ENCODE measurements around the gene CEP85L. TPM values are rescaled to one million over a fixed set of nuclear protein-coding genes. Genes with fewer than 3 reads are reported as not detected.

The CEP85L gene
- polyA plus RNA-seq, 1 of the 3 experiments (the other 2 are of a cell fraction): 1.1 TPM

GRCh38 chr6:118546880-118547218, 104.5 kb downstream of the CEP85L start:
- H3F3A ChIP-seq (replicated peaks; ENCODE audit: insufficient read depth): no peaks in the 10 kb centered on the region
- ChIA-PET POLR2A (no interaction called here), CTCF (no interaction called here)
- no peak for TF ChIP-seq NRF1 (IDR thresholded peaks at IDR 0.05; ENCODE audit: low read depth, low read length)
- TF ChIP-seq SMC3 (IDR thresholded peaks at IDR 0.05; ENCODE audit: low read depth, low read length): no peak
- no peak for TF ChIP-seq IRF3 (IDR thresholded peaks at IDR 0.05; ENCODE audit: low read depth, low read length)
- TF ChIP-seq RXRA (IDR thresholded peaks at IDR 0.05; ENCODE audit: borderline replicate concordance, low read depth): no peak
- no peak for TF ChIP-seq ELF1 (IDR thresholded peaks at IDR 0.05)
- no peak for TF ChIP-seq CTCF (IDR thresholded peaks at IDR 0.05)
- no peak for TF ChIP-seq RCOR1 (IDR thresholded peaks at IDR 0.05; ENCODE audit: low read length)
- peaks cover 0 to 4% of the 10 kb centered on the region in 2 experiments; a peak in 2 of 4 replicates for H3K4me1 ChIP-seq (ENCODE audit: control insufficient read depth in 1 of 2, insufficient read depth in 2 of 2, low read depth in 1 of 2, low read length in 1 of 2)
- no peak overlapping the region for H3K9ac ChIP-seq
- WGBS (ENCODE audit: low lambda C conversion rate): 85% methylated on average over 1 of the region's 1 CpG
- no peak overlapping the region for H3K27ac ChIP-seq (ENCODE audit: low read depth in 2 of 2, low read length in 1 of 2)
- H3K79me2 ChIP-seq (ENCODE audit: insufficient read depth): peaks cover 8% of the 10 kb centered on the region; the same call in 1 of the 2 replicates
- H3K36me3 ChIP-seq (replicated peaks in 1 of 2; ENCODE audit: control insufficient read depth in 1 of 2, insufficient read depth in 2 of 2, low read length in 1 of 2): no peaks in the 10 kb centered on the region
- no peaks in the 10 kb centered on the region for H3K27me3 ChIP-seq (ENCODE audit: insufficient read depth)
- H2AFZ ChIP-seq (ENCODE audit: low read depth): no peak overlapping the region
- H3K9me3 ChIP-seq: no peaks in the 10 kb centered on the region
- no peak overlapping the region for H3K4me2 ChIP-seq
- no peaks in the 10 kb centered on the region for H3K9me2 ChIP-seq
- H4K20me1 ChIP-seq (ENCODE audit: insufficient read depth): no peaks in the 10 kb centered on the region; the same call in 1 of the 2 replicates
- H3K4me3 ChIP-seq (ENCODE audit: low read depth in 2 of 2, low read length in 1 of 2): no peak overlapping the region
- DNase-seq: no peak

- no peak overlapping the region for H3K4me3 ChIP-seq (ENCODE audit: low read depth in 2 of 2, low read length in 1 of 2)
- POLR2A ChIA-PET: no interaction called here
- CTCF ChIA-PET: interaction anchor here (1.2 to 1.3 kb wide), 2 partner anchors 34 to 263 kb away, joined by 3 to 4 read pairs; no protein-coding TSS in a partner anchor
- no peak overlapping the region for H3K9ac ChIP-seq
- no peak overlapping the region for H2AFZ ChIP-seq (ENCODE audit: low read depth)
- H3K36me3 ChIP-seq (replicated peaks in 1 of 2; ENCODE audit: control insufficient read depth in 1 of 2, insufficient read depth in 2 of 2, low read length in 1 of 2): no peaks in the 10 kb centered on the region
- 91% methylated on average over 4 of the region's 4 CpGs for WGBS (ENCODE audit: low lambda C conversion rate)
- no peak for DNase-seq
- no peaks in the 10 kb centered on the region for H3K9me2 ChIP-seq
- no peak overlapping the region for H3K4me2 ChIP-seq
- no peaks in the 10 kb centered on the region for H3K9me3 ChIP-seq
- no peaks in the 10 kb centered on the region; the same call in 1 of the 2 replicates for H4K20me1 ChIP-seq (ENCODE audit: insufficient read depth)
- no peak overlapping the region for H3K27ac ChIP-seq (ENCODE audit: low read depth in 2 of 2, low read length in 1 of 2)
- TF ChIP-seq ZBTB33 (IDR thresholded peaks at IDR 0.05; ENCODE audit: borderline replicate concordance, low read depth) (no peak), FOXJ3 (CRISPR knock-in tag; IDR thresholded peaks at IDR 0.05) (no peak), CTCF (IDR thresholded peaks at IDR 0.05) (no peak), GATA2 (CRISPR knock-in tag; IDR thresholded peaks at IDR 0.05) (no peak), RAD21 (IDR thresholded peaks at IDR 0.05; ENCODE audit: low read length) (no peak), SIN3A (IDR thresholded peaks at IDR 0.05; ENCODE audit: borderline replicate concordance, low read depth, low read length) (no peak), ELF1 (IDR thresholded peaks at IDR 0.05) (no peak), USF2 (IDR thresholded peaks at IDR 0.05; ENCODE audit: borderline replicate concordance, low read depth, low read length) (no peak), NRF1 (IDR thresholded peaks at IDR 0.05; ENCODE audit: low read depth, low read length) (no peak), FOXM1 (IDR thresholded peaks at IDR 0.05; ENCODE audit: low read depth) (no peak), IRF3 (IDR thresholded peaks at IDR 0.05; ENCODE audit: low read depth, low read length) (no peak), EZH2phosphoT487 (IDR thresholded peaks at IDR 0.05; ENCODE audit: borderline replicate concordance, low read depth) (no peak)
- peaks cover 0 to under 1% of the 10 kb centered on the region in 2 experiments; a peak in 2 of 4 replicates for H3K4me1 ChIP-seq (ENCODE audit: control insufficient read depth in 1 of 2, insufficient read depth in 2 of 2, low read depth in 1 of 2, low read length in 1 of 2)
- peaks cover 8% of the 10 kb centered on the region; the same call in 1 of the 2 replicates for H3K79me2 ChIP-seq (ENCODE audit: insufficient read depth)
- no peaks in the 10 kb centered on the region for H3F3A ChIP-seq (replicated peaks; ENCODE audit: insufficient read depth)
- H3K27me3 ChIP-seq (ENCODE audit: insufficient read depth): no peaks in the 10 kb centered on the region
Observed at GRCh38 chr6:118546164-118546879, 105.1 kb downstream of the CEP85L start.

Data from SK-N-SH (cell line).